Measurements from ENCODE around the gene ATP9B.

The ATP9B gene

GRCh38 chr18:79427368-79428225, 358.4 kb downstream of the ATP9B start:
- no peak for DNase-seq (ENCODE audit: low read depth in 2 of 2)

Data from stimulated activated CD4-positive, alpha-beta T cell treated with anti-CD3 and anti-CD28 coated beads, Interleukin-4, amount 100 ng/mL, for 48 hours (primary cell).